GM18909 (cell line): ENCODE results near the gene DNAJC10.
A peak's percentile ranks its signal among the peaks of the same experiment; 100 is the strongest.
"Not testable (repeated sequence)": the region's sequence is repeated elsewhere in the genome, so short reads cannot be mapped to it uniquely, and the experiment has no call there.

Experiments used
- ATAC-seq: cut with Tn5 transposase; IDR thresholded peaks from one replicate; pipeline ENCODE4 v1.9.1; 2021; ENCODE audit warnings: mild to moderate bottlenecking; ENCODE audit not compliant: unreplicated experiment, poor library complexity

DNAJC10 gene

DNA sequence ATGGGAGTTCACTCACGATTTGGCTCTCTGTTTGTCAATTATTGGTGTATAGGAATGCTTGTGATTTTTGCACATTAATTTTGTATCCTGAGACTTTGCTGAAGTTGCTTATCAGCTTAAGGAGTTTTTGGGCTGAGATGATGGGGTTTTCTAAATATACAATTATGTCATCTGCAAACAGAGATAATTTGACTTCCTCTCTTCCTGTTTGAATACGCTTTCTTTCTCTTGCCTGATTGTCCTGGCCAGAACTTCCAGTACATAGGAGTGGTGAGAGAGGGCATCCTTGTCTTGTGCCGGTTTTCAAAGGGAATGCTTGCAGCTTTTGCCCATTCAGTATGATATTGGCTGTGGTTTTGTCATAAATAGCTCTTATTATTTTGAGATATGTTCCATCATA, 66.6 kb downstream of the DNAJC10 start:
- not testable (repeated sequence) for ATAC-seq

DNA sequence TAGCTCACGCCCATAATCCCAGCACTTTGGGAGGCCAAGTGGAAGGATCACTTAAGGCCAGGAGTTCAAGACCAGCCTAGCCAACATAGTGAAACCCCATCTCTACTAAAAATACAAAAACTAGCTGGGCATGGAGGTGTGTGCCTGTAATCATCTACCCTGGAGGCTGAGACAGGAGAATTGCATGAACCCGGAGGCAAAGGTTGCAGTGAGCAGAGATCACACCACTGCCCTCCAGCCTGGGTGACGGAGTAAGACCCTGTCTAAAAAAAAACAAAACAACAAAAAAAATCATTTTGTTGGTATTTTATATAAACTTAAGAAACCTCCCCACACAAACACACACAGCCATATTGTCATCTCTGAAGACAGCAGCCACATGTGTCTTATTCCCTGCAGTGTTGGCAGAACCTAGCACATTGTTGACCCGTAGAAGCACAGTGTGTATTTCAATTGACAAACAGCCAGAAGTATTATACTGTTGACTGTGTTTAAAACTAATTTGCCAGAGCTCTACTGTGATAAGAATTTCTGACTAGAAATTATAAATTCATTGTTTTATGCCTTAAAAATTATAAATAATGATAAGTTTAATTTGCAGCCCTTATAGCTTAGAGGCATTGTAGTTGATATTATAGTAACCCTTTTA, 68.1 kb downstream of the DNAJC10 start:
- ATAC-seq, result no peak

DNA sequence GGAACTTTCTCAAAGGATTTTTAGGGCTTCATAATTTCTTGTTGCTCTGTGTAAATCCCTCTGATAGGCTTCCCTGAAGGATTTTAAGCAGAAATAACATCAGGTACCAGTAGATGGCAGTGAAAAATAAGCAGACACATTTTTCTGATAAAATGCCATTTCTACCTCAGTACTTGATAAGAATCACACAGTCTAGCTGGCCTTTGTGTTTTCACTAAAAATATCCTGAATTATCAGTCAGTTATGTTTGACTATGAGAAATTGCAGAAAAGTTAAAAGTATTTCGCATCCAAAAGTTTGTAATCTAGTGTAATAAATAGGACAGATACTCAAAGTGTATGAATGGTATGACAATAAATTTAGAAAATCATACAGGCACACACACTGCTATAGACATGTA, 68.7 kb downstream of the DNAJC10 start:
- ATAC-seq, result peak; percentile 57

DNA sequence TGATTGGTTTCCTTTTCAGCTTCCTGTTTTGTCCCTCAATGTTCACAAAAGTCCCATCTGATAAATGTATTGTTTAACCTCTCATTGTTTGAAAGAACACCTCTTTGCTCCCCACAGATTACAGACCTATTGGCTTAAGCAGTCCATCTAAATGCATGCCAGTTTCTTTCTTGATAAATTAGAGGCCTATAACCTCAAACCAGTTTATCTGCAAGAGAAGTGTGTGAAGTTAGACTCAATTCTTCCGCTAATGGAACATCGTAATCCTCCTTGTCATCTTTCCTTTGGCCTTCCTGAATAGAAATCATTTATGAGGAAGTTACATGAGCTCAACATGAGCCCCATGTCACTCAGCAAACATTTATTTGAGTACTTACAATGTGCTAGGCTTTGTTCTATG, 76.4 kb downstream of the DNAJC10 start:
- ATAC-seq, result no peak

DNA sequence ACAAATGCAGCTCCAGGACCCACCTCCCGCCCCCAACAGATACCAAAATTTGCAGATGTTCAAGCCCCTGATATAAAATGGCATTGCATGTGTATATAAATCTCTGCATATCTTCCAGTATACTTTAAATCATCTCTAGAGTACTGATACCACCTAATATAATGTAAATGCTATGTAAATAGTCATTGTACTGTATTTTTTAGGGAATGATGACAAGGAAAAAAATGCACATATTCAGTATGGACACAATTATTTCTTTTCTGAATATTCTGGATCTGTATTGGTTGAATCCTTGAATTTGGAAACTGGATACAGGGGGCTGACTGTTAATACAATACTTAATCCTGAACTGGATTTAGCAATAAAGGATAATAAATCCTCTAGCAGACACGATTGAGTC, 82.7 kb downstream of the DNAJC10 start:
- ATAC-seq, result no peak

DNA sequence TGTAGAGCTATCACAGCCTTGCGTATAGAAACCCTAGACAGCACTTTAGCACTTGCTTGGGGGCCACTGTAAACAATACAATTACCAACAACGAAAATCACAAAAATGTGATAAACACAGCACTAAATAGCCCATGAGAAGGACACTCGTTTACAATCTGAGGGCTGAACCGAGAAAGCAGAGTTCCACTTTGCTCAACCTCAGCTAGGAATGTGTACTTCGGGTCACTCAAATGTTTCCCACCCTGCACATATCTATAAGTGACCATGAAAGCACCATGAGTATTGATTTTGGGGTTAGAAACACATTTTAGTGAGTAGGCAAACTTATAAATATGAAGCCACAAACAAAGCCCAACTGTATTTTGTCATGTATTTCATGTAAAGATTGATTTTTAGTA, 88.1 kb downstream of the DNAJC10 start:
- ATAC-seq, result no peak

DNA sequence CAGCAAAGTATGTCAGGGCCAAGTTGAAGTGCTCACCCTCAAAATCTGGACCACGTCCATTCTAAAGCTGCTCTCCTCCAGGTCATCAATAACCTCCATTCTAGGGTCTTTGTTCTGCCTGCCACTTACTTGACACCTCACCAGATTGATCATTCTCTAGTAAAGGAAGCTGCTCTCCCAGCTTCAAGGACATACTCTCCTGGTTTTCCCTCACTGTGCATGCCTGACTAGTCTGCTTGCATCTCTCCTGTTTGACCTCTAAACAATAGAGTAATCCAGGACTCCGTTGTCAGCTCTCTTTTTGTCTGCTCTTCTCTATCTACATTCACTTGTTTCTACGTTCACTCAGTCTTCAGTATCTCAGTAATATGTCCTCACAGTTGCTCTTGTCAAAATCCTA, 91.3 kb downstream of the DNAJC10 start:
- ATAC-seq, result no peak

DNA sequence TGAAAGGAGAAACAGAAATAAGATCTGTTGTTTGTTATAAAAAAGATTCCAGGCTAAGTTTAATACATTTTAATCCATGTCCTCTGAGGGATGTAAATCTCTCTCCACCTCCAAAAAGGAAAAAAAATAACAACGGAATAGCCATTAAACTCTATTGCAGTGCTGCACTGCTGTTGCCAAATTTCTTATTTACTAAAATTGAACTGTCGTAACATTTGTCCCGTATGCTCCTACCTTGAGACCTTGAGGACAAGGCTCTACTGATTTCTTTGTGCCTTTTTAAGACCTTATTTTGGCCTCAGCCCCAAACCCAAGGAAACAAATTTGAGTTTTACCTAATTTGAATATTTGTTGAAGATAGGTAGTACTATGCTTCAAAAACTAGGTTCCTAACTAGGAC, 94.0 kb downstream of the DNAJC10 start:
- ATAC-seq, result no peak

DNA sequence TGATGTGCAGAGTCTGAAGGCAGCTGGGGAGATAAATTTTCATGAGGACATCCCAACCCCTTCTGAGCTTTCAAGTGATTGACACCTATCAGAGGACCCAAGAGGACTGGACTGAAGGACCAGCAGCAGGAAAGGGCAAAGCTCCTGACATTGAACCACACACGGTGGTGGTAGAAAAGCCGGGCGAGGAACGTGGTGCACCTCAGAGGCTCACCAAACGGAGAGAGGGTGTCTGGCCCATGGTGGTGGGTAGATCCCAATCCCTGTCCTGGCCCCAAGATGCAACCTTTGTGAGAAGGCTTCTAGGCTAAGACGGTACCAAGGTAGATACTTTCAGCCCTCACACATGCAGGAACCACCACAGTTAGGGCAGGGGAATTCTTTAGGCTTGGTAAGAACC, 98.3 kb downstream of the DNAJC10 start:
- no peak for ATAC-seq

DNA sequence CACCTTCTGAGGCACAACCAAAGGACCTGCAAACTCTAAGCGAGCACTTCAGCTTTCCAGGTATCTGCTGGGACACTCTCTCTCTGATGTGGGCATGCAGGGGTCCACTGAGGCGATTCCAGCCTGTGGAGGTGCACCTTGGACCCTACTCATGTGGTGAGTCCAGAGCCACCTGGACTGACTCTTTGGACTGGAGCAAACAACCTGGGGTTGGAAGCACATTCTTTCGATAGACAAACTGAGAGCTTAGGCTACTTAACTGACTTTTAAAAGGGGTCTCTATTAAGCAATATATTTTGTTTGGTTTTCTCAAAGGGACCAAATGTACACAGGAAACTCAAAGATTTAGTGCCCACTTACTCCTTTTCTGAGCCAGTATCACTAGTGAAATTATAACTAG, 98.7 kb downstream of the DNAJC10 start:
- no peak for ATAC-seq

DNA sequence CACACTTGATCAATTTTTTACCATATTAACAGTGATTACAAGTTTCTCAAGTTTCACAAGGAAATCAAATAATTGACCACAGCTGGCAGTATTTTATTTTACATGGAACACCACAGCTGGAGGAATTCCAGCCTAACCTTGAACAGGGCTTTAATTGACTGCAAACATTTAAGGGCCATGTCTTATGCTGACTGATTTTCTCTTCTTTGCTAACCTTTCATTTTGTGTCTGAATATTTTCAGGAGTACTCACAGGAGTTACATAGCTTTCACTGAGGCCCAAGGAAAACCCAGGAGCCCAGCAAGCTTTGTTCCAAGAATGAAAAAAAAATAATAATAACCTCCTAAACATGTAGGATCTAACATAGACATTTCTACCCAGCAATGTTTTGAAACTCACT, 100.8 kb downstream of the DNAJC10 start:
- ATAC-seq, result no peak

DNA sequence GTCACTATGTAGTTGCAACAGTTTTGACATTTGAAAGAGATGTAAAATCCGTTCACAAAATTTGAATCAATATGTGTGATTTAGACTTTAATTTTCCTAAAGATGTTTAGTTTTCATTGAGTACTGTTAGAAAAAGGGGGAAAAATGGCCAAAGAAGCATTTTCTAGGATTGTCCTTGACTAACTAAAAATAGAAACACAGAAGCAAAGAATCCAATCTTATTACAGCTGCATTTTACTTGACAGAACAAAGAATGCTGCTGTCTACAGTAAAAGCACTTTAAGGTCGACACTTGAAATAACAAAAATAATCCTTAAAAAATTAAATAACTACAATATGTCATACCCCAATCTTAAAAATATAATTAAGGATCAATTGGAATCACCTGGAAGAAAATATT, 101.5 kb downstream of the DNAJC10 start:
- no peak for ATAC-seq

DNA sequence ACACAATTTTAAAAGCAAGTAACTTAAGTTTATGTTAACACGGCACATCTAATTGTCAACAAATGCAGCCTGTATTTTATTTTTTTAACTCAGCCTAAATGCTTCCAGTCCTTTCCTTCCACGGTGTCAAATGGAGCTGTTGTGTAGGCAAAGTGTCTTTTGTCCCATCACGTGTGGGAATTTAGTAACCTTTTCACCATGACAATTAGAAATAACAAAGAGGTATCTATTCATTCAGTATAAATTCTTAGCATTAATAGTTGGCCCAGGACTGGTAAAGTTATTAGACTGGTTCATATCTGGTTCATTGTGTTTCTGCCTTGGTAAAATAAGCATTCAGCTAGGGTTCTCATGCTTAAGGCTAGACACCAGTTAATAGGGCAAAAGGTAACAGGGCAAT, 102.4 kb downstream of the DNAJC10 start:
- ATAC-seq, result no peak

DNA sequence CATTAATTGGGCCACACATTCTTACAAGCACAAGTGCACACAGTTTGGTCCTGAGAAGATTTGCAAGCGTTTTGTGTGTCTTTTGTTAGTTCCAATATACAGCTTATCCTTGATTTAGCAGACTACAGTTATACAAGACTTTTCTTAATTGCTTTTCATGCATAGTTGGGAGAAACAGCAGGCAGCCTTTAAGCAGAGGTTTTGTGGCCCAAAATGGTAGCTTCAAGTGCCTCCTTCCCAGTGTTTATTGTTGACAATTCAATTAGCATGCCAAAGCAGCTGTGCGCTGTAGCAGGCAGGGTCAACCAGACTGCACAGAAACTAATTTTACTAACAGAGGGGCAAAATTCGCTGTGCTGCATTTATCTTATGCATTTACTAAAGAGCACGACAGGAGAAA, 102.9 kb downstream of the DNAJC10 start:
- ATAC-seq, result no peak

DNA sequence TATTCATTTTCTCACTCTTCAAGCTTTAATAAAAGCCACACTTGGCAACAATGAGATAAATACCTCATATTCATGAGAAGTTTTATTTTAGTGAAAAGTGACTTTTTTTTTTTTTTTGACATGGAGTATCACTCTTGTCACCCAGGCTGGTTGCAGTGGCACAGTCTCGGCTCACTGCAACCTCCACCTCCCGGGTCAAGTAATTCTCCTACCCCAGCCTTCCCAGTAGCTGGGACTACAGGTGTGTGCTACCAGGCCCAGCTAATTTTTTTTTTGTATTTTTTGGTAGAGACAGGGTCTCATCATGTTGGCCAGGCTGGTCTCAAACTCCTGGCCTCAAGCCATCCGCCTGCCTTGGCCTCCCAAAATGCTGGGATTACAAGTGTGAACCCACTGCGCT, 103.4 kb downstream of the DNAJC10 start:
- no peak for ATAC-seq

DNA sequence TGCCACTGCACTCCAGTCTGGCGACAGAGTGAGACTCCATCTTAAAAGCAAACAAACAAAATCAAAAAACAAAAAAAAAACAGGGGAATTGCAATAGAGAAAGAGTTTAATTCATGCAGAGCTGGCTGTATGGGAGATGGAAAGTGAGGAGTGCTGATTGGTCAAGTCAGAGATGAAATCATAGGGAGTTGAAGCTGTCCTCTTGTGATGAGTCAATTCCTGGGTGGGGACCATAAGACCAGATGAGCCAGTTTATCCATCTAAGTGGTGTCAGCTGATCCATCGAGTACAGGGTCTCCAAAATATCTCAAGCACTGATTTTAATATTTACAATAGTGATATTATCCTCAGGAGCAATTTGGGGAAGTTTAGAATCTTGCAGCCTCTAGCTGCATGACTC, 105.1 kb downstream of the DNAJC10 start:
- no peak for ATAC-seq

DNA sequence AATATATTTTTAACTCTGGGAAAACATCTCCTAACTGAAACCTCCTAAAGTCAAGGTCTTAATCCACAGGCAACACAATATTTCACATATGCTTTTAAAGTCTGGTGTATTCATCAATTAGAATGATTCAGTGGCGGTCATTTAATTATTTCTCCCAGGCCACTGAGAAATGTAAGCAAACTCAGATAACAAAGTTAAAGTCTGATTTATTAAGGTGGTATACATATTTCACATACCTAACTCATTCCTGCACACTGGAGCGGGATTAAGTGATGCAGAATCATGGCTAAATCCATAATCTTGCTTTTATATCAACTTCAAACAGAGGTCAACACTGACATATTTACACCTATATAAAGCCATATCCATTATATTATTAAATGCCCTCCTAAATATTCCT, 106.7 kb downstream of the DNAJC10 start:
- no peak for ATAC-seq

DNA sequence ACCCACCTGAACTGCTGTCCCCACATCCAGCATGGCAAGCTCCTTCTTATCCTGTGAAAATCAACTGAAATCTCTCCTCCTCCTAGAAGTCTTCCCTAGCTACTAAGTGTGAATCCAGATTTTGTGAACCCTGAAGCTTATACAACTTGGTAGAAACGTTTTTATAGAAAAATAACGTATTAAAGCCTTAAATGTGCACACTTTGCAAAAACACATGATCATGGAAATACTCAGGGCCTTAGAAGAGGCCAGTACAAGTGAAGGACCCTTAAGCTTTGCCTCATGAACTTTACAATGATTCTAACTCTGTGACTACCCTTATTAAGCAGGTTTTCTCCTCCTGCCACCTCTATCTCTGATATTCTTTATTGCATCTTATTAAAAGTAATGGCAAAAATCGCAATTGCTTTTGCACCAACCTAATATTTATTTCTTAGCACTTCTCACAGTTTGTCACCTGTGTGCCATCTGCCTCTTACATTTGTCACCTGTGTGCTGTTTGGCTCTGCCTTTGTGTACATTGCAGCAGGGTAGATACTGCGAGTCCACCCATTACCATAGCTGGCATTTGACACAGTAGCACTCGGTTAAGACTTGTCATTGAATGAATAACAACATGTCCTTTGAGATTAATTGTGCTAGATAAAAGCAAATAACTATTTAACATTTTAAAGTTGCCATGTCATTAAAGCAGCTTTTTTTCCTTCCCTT, 108.2 kb downstream of the DNAJC10 start:
- ATAC-seq, result no peak

DNA sequence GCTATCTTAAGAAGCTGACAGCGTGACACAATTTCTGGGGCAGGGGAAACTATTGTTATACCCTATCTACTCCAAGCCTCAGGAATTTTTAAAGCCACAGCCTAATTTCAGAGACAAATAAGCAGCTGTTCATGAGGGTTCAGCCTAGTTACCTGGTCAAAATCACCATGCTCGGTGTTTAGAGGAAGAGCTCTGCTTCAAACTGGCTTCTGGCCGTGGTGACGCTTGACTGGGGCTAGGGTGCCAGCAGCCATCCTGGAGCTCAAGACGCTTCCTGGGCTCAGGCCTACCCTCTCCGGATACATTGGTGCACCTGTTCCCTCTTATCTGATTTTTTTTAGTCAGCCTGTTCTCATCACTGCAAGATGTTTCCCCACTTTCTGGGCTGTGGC, 108.7 kb downstream of the DNAJC10 start:
- ATAC-seq, result no peak

DNA sequence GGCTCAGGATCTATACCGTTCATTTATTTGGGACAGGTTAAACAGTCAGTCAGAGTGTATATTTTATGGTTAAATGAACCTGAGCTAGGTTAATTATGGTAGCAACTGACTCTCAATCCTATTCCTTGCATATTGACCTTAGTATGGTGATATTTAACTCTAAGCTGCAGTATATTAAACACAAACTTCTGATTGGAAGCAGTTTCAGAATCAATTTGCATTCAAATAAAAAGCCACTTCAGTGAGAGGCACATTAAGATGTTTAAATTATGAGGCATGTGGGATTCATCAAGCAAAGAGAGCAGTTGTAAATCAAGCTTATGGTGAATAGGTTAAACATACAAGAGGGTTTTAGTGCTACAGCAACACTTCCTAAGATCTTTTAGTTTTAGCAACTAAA, 110.0 kb downstream of the DNAJC10 start:
- no peak for ATAC-seq

DNA sequence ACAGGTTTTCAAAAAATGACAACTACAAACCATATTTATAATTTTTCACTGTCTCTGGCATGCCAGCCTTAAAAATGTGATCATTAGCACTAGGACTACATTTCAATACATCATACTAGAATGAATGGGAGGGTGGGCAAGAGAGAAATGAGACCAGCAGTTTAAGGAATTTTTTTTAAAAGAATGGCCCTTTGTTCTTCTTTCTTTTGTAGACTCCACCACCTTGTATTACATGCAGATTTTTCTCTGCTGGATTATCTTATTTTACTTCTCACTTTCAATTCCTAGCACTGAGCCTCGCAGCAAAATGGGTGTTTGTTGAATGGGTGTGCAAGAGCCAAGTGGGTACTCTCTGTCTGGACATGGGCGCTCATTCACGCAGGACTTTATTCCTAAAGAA, 110.4 kb downstream of the DNAJC10 start:
- no peak for ATAC-seq

DNA sequence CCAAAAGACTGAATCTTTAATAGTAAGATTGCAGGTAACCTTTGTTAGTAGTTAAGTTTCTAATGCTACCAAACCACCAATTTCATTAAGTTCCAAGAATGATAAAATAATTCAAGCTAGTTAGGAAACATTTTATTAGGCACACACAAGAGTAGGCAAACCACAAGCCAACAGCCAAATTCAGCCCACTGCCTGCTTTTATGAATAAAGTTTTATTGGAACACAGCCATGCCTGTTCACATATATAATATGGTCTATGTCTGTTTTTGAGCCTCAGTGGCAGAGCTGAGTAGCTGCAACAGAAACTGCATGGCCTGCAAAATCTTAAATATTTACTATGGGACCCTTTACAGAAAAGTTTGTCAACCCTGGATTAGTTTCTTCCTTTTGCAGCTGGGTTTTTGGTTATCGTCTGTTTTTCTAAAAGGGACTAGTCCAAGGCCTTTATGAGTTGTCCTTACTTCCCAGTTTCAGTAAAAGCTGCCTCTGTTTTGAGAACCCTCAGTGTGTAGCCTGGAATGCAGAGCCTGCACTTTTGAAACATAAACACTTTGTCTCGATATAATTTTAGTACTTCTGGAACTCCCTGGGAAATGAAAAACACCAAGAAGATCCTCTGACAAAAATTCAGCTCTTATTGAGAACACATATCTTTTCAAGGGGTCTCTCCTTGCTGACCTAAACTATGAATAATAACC, 111.3 kb downstream of the DNAJC10 start:
- no peak for ATAC-seq
